Measurements from ENCODE around the gene NOL9. TPM values are rescaled to one million over a fixed set of nuclear protein-coding genes. Genes with fewer than 3 reads are reported as not detected.

Gene NOL9
- total and polyA plus RNA-seq, 2 donors (not counting 3 experiments of a cell fraction or from before 2014, with no cell fraction given) = 14.1 to 42.9 TPM

GRCh38 chr1:6477039-6477820, 77.1 kb downstream of the NOL9 start:
- no peaks in the 10 kb centered on the region for H3K27me3 ChIP-seq (ENCODE audit: control insufficient read depth in 2 of 2, insufficient read depth in 2 of 2, low read length in 2 of 2)
- DNase-seq (ENCODE audit: low read depth, low spot score) (no peak), FAIRE-seq (no peak)
- H3K79me2 ChIP-seq (ENCODE audit: control insufficient read depth, insufficient read depth, low read length) = peaks cover 12% of the 10 kb centered on the region
- ChIA-PET CTCF (interaction anchor here (3.6 kb wide), 1 partner anchor 9 kb away, joined by 16 read pairs; no protein-coding TSS in a partner anchor), POLR2A (no interaction called here)
- no peaks in the 10 kb centered on the region for H3K9me1 ChIP-seq (replicated peaks; ENCODE audit: control insufficient read depth, extremely low read depth, insufficient read depth, low read length)
- no peaks in the 10 kb centered on the region for H3K4me1 ChIP-seq (ENCODE audit: control insufficient read depth, extremely low read depth, insufficient read depth, low read length)
- H3K9ac ChIP-seq (replicated peaks; ENCODE audit: extremely low read depth, insufficient read depth, low read length) = no peak overlapping the region
- no peak overlapping the region for H3K4me2 ChIP-seq (ENCODE audit: insufficient read depth, low read length)
- H3K4me3 ChIP-seq (replicated peaks in 1 of 3; ENCODE audit: insufficient read depth in 1 of 3, low read depth in 1 of 3, low read length in 3 of 3) = no peak overlapping the region
- intact Hi-C loops (cut with micrococcal nuclease) = no loop called here
- H3K36me3 ChIP-seq (ENCODE audit: control insufficient read depth in 2 of 2, extremely low read depth in 1 of 2, insufficient read depth in 2 of 2, low read length in 2 of 2) = peaks cover 5 to 28% of the 10 kb centered on the region in 2 experiments
- no TSS peak for BruUV-seq (replicated peaks)
- no peak overlapping the region for H3K27ac ChIP-seq (ENCODE audit: insufficient read depth, low read depth, low read length)
- H4K20me1 ChIP-seq (replicated peaks; ENCODE audit: control insufficient read depth, extremely low read depth, insufficient read depth, low read length) = no peaks in the 10 kb centered on the region
- dilution Hi-C loops (cut with MboI; ENCODE audit: extremely low pct_ligation_motif_present, low sequenced_read_pairs) = no loop called here
- no peaks in the 10 kb centered on the region for H3K9me3 ChIP-seq (replicated peaks; ENCODE audit: control insufficient read depth, insufficient read depth, low read length)
- H2AFZ ChIP-seq (ENCODE audit: low read depth, low read length) = no peak overlapping the region
- TF ChIP-seq GATA2 (IDR thresholded peaks at IDR 0.05; ENCODE audit: insufficient read depth, insufficient read length, low read depth, low read length) = no peak
- no peak for TF ChIP-seq POLR2A (IDR thresholded peaks at IDR 0.05; ENCODE audit: low read depth, low read length)
- TF ChIP-seq MYC (IDR thresholded peaks at IDR 0.05; ENCODE audit: low read depth, low read length) = no peak
- no peak for TF ChIP-seq JUN (IDR thresholded peaks at IDR 0.05; ENCODE audit: borderline replicate concordance, insufficient read depth, insufficient read length, low read depth)
- TF ChIP-seq POLR2AphosphoS5 (IDR thresholded peaks at IDR 0.05; ENCODE audit: insufficient read depth, low read depth, low read length) = no peak
- TF ChIP-seq MAX (IDR thresholded peaks at IDR 0.05; ENCODE audit: insufficient read depth, insufficient read length) = no peak
- no peak for TF ChIP-seq EZH2 (IDR thresholded peaks at IDR 0.05; ENCODE audit: borderline replicate concordance, low read depth, low read length, severe bottlenecking)
- no peak for TF ChIP-seq CTCF (IDR thresholded peaks at IDR 0.05; ENCODE audit: extremely low read depth in 1 of 2, insufficient read depth in 1 of 2, low read depth in 1 of 2, low read length in 2 of 2)
- TF ChIP-seq FOS (IDR thresholded peaks at IDR 0.05; ENCODE audit: borderline replicate concordance, insufficient read depth, low read length) = no peak

Data from endothelial cell of umbilical vein (primary cell).